Activated T-helper 2 cell treated with anti-CD3 and anti-CD28 coated beads, Interferon-gamma antibody, Interleukin-2, Interleukin-4, amounts not matched to agents 10 μg/mL and 5 μg/mL and 100 μg/mL, durations not matched to agents 14 hours and 24 hours and 36 hours (primary cell): ENCODE results near the gene COMP. TPM values are rescaled to one million over a fixed set of nuclear protein-coding genes. Genes with fewer than 3 reads are reported as not detected.
"Not testable (repeated sequence)": the region's sequence is repeated elsewhere in the genome, so short reads cannot be mapped to it uniquely, and the experiment has no call there.

Source experiments
- DNase-seq: peaks from one replicate; pipeline ENCODE4 v3.0.0; 2021; ENCODE audit warnings: low spot score
- H3K27ac Mint-ChIP-seq: one replicate; pipeline ENCODE4 v1.8.0; 2021; ENCODE audit warnings: mixed read lengths
- H3K27me3 Mint-ChIP-seq: one replicate; pipeline ENCODE4 v1.8.0; 2021; ENCODE audit warnings: low read depth, mixed read lengths
- H3K36me3 Mint-ChIP-seq: one replicate; pipeline ENCODE4 v1.8.0; 2021; ENCODE audit warnings: low read depth, mixed read lengths
- H3K4me1 Mint-ChIP-seq: one replicate; pipeline ENCODE4 v1.8.0; 2021; ENCODE audit warnings: low read depth, mixed read lengths
- H3K4me3 Mint-ChIP-seq: one replicate; pipeline ENCODE4 v1.8.0; 2021; ENCODE audit warnings: low read depth, mild to moderate bottlenecking, moderate library complexity, mixed read lengths
- H3K9me3 Mint-ChIP-seq: one replicate; pipeline ENCODE4 v1.8.0; 2021; ENCODE audit warnings: mixed read lengths
- intact Hi-C: fragments of 100-400 bp; cut with micrococcal nuclease; formaldehyde crosslinking; loops from one replicate; pipeline ENCODE4 v1.15.1; 2023
- total RNA-seq: library from RNA; stranded (reverse); gene quantifications from 2 replicates; pipeline ENCODE4 v1.2.3, GENCODE V29; 2022

The COMP gene
- total RNA-seq, 1 donor from 2014 or later = not detected

- Mint-ChIP-seq H3K27ac (no peak overlapping the region), H3K4me1 (no peaks in the 10 kb centered on the region), H3K4me3 (no peak overlapping the region), H3K27me3 (no peaks in the 10 kb centered on the region), H3K9me3 (no peaks in the 10 kb centered on the region), H3K36me3 (no peaks in the 10 kb centered on the region)
- no peak for DNase-seq
- intact Hi-C loops = no loop called here
These were observed 49.7 kb downstream of the COMP start for GRCh38 chr19:18741124-18742121.

GRCh38 chr19:18738961-18739690 lies 52.0 kb downstream of the COMP start:
- H3K27me3 Mint-ChIP-seq = no peaks in the 10 kb centered on the region

DNA sequence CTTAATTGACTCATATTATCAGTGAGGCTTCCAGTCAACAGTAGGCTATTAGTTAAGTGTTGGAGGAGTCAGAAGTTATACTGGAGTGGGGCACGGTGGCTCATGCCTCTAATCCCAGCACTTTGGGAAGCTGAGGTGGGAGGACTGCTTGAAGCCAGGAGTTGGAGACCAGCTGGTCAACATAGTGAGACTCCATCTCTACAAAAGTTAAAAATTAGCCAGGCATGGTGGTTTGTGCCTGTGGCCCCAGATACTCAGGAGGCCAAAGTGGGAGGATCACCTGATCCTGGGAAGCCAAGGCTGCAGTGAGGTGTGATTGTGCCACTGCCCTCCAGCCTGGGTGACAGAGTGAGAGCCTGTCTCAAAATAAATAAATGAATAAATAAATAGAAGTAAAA lies 53.2 kb downstream of the COMP start:
- H3K27me3 Mint-ChIP-seq = no peaks in the 10 kb centered on the region
- H3K27ac Mint-ChIP-seq = no peak overlapping the region
- H3K36me3 Mint-ChIP-seq = no peaks in the 10 kb centered on the region

More at GRCh38 chr19:18738961-18739690, 52.0 kb downstream of the COMP start:
- Mint-ChIP-seq H3K27ac (no peak overlapping the region), H3K4me3 (no peak overlapping the region), H3K36me3 (no peaks in the 10 kb centered on the region), H3K9me3 (no peaks in the 10 kb centered on the region), H3K4me1 (no peaks in the 10 kb centered on the region)
- no peak for DNase-seq
- intact Hi-C loops = no loop called here

GRCh38 chr19:18737337-18737953 lies 53.7 kb downstream of the COMP start:
- intact Hi-C loops = no loop called here
- Mint-ChIP-seq H3K36me3 (no peaks in the 10 kb centered on the region), H3K4me3 (no peak overlapping the region), H3K27ac (no peak overlapping the region), H3K9me3 (no peaks in the 10 kb centered on the region), H3K27me3 (no peaks in the 10 kb centered on the region), H3K4me1 (no peaks in the 10 kb centered on the region)
- no peak for DNase-seq

More for the DNA sequence above, 53.2 kb downstream of the COMP start:
- Mint-ChIP-seq H3K4me3 (no peak overlapping the region), H3K4me1 (no peaks in the 10 kb centered on the region), H3K9me3 (no peaks in the 10 kb centered on the region)
- no peak for DNase-seq
- intact Hi-C loops = no loop called here

GRCh38 chr19:18736415-18737336 lies 54.4 kb downstream of the COMP start:
- H3K4me1 Mint-ChIP-seq = no peaks in the 10 kb centered on the region
- no peak overlapping the region for H3K27ac Mint-ChIP-seq
- no peak overlapping the region for H3K4me3 Mint-ChIP-seq
- intact Hi-C loops = no loop called here
- no peaks in the 10 kb centered on the region for H3K36me3 Mint-ChIP-seq
- no peaks in the 10 kb centered on the region for H3K9me3 Mint-ChIP-seq
- no peak for DNase-seq
- H3K27me3 Mint-ChIP-seq = no peaks in the 10 kb centered on the region

DNA sequence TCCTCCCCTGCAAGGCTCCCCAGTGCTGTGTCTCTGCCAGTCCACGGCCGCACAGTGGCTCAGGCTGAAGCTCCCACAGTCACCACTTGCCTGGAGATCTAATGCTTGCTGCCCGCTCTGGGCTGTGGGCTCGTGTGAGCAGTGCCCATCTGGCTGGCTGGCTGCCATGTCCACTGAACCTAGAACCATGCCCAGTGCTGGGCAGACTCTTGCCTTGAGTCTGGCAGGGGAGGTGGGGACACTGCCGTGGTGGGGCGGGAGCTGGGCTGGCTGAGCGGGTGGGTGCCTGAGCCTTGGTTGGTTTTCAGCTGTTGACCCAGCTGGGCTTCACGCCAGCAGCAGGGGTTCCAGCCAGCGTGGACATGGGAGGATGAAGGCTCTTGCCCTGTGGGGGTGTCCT lies 55.4 kb downstream of the COMP start:
- intact Hi-C loops = no loop called here
- no peak overlapping the region for H3K27ac Mint-ChIP-seq
- no peaks in the 10 kb centered on the region for H3K4me1 Mint-ChIP-seq
- H3K9me3 Mint-ChIP-seq = no peaks in the 10 kb centered on the region
- H3K4me3 Mint-ChIP-seq = no peak overlapping the region
- no peak for DNase-seq
- H3K27me3 Mint-ChIP-seq = no peaks in the 10 kb centered on the region
- no peaks in the 10 kb centered on the region for H3K36me3 Mint-ChIP-seq

DNA sequence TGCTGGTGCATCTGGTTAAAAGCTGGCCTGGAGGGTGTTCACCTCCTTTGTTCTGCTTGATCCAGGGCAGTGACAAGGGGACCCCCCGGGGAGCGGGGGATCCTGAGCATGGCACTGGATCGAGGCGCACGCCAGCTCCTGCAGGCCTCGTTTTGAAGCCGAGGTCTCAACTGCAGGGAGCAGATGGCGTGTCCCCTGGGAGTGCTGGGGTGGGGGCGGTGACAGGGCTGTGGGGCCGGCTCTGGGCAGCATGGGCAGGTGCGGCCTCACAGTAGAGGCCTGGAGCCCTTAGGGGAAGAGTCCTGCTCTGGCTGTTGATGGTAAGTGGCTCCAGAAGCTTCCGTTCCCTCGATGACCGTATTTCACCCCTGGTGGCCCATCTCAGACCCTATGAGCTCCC lies 55.8 kb downstream of the COMP start:
- no peaks in the 10 kb centered on the region for H3K27me3 Mint-ChIP-seq
- DNase-seq = no peak
- no peaks in the 10 kb centered on the region for H3K4me1 Mint-ChIP-seq
- H3K36me3 Mint-ChIP-seq = no peaks in the 10 kb centered on the region
- no peak overlapping the region for H3K27ac Mint-ChIP-seq
- H3K4me3 Mint-ChIP-seq = no peak overlapping the region
- H3K9me3 Mint-ChIP-seq = no peaks in the 10 kb centered on the region
- intact Hi-C loops = no loop called here

- H3K4me3 Mint-ChIP-seq, H3K36me3 Mint-ChIP-seq, H3K9me3 Mint-ChIP-seq, DNase-seq, H3K4me1 Mint-ChIP-seq, H3K27ac Mint-ChIP-seq, H3K27me3 Mint-ChIP-seq, intact Hi-C loops: not testable (repeated sequence)
These were observed 57.3 kb downstream of the COMP start for GRCh38 chr19:18733762-18734332.

GRCh38 chr19:18733196-18733647 lies 57.9 kb downstream of the COMP start:
- Mint-ChIP-seq H3K27me3 (no peaks in the 10 kb centered on the region), H3K4me3 (no peak overlapping the region), H3K4me1 (no peaks in the 10 kb centered on the region), H3K27ac (no peak overlapping the region), H3K36me3 (no peaks in the 10 kb centered on the region), H3K9me3 (no peaks in the 10 kb centered on the region)
- intact Hi-C loops = no loop called here
- no peak for DNase-seq
